ENCODE results near the gene RNF151. TPM values are rescaled to one million over a fixed set of nuclear protein-coding genes. Genes with fewer than 3 reads are reported as not detected.

The RNF151 gene
- not detected in 2 replicates for total RNA-seq

GRCh38 chr16:1966460-1966859 is at the start of gene RNF151:
Gene RNF151, plus strand, starts transcription at chr16:1966856. Its CDS starts 26 bp downstream, at chr16:1966882.

GRCh38 chr16:1918351-1919326 is 48.0 kb upstream of the RNF151 start, which contains the start of gene HS3ST6:
Gene HS3ST6, minus strand, starts transcription at chr16:1918415. Its CDS starts 92 bp downstream, at chr16:1918323.

GRCh38 chr16:1942810-1943726 is 23.6 kb upstream of the RNF151 start, which contains the start of gene MSRB1:
Gene MSRB1, minus strand, starts transcription at chr16:1943199. Its CDS starts 43 bp downstream, at chr16:1943156.

GRCh38 chr16:1959269-1960039 is 7.2 kb upstream of the RNF151 start, which contains the start of gene NDUFB10:
Gene NDUFB10, plus strand, starts transcription at chr16:1959538. Its CDS starts 87 bp downstream, at chr16:1959625.

GRCh38 chr16:1964506-1965395 is 1.9 kb upstream of the RNF151 start, which contains the start of gene RPS2:
Gene RPS2, minus strand, starts transcription at chr16:1964826. Its CDS starts 201 bp downstream, at chr16:1964625.

GRCh38 chr16:1971796-1972489 is 5.3 kb downstream of the RNF151 start, which contains the start of gene TBL3:
Gene TBL3, plus strand, starts transcription at chr16:1972053. Its CDS starts 112 bp downstream, at chr16:1972165.

GRCh38 chr16:1981398-1981836 is 14.8 kb downstream of the RNF151 start, which contains the start of gene NOXO1:
Gene NOXO1, minus strand, starts transcription at chr16:1981469. Its CDS starts 290 bp downstream, at chr16:1981179.

GRCh38 chr16:1983544-1984346 is 17.1 kb downstream of the RNF151 start, which contains the start of gene GFER:
Gene GFER, plus strand, starts transcription at chr16:1984193. Its CDS starts 26 bp downstream, at chr16:1984219.

GRCh38 chr16:1989209-1990100 is 22.8 kb downstream of the RNF151 start, which contains the start of gene SYNGR3:
Gene SYNGR3, plus strand, starts transcription at chr16:1989970. Its CDS starts 133 bp downstream, at chr16:1990103.

GRCh38 chr16:2009791-2010510 is 43.3 kb downstream of the RNF151 start, which contains the start of gene ZNF598:
Gene ZNF598, minus strand, starts transcription at chr16:2009821.

Other genes starting within 250 kb of the RNF151 start
- gene NME3, start 195.3 kb upstream of the RNF151 start, total RNA-seq, result 36.1 and 43.0 TPM in 2 replicates
- 6.3 and 6.4 TPM in 2 replicates for gene EME2, start 194.0 kb upstream of the RNF151 start, total RNA-seq
- gene MRPS34, start 193.7 kb upstream of the RNF151 start, total RNA-seq, result 88.6 and 90.2 TPM in 2 replicates
- 33.6 and 52.0 TPM in 2 replicates for gene SPSB3, start 184.3 kb upstream of the RNF151 start, total RNA-seq
- 46.0 and 47.0 TPM in 2 replicates for gene NUBP2, start 183.9 kb upstream of the RNF151 start, total RNA-seq
- gene IGFALS, start 173.2 kb upstream of the RNF151 start, total RNA-seq, result under 0.01 TPM in 1 of 2 replicates, not detected in the other
- gene HAGH, start 140.0 kb upstream of the RNF151 start, total RNA-seq, result 24.7 and 25.4 TPM in 2 replicates
- 76.8 and 109 TPM in 2 replicates for gene FAHD1, start 139.7 kb upstream of the RNF151 start, total RNA-seq
- gene MEIOB, start 94.7 kb upstream of the RNF151 start, total RNA-seq, result not detected in 2 replicates
- not detected in 2 replicates for gene HS3ST6, start 48.4 kb upstream of the RNF151 start, total RNA-seq
- 7.8 and 9.0 TPM in 2 replicates for gene MSRB1, start 23.7 kb upstream of the RNF151 start, total RNA-seq
- not detected in 2 replicates for gene RPL3L, start 12.2 kb upstream of the RNF151 start, total RNA-seq
- gene NDUFB10, start 7.3 kb upstream of the RNF151 start, total RNA-seq, result 197 and 259 TPM in 2 replicates
- 3,167 and 4,556 TPM in 2 replicates for gene RPS2, start 2.0 kb upstream of the RNF151 start, total RNA-seq
- gene TBL3, start 5.2 kb downstream of the RNF151 start, total RNA-seq, result 26.5 and 30.1 TPM in 2 replicates
- gene NOXO1, start 14.6 kb downstream of the RNF151 start, total RNA-seq, result 0.16 TPM in 1 of 2 replicates, not detected in the other
- 8.4 and 10.6 TPM in 2 replicates for gene GFER, start 17.3 kb downstream of the RNF151 start, total RNA-seq
- 2.7 and 2.9 TPM in 2 replicates for gene SYNGR3, start 23.1 kb downstream of the RNF151 start, total RNA-seq
- 12.0 and 15.1 TPM in 2 replicates for gene ZNF598, start 43.0 kb downstream of the RNF151 start, total RNA-seq
- 0.47 and 0.60 TPM in 2 replicates for gene NPW, start 52.9 kb downstream of the RNF151 start, total RNA-seq
- 34.4 and 41.2 TPM in 2 replicates for gene NHERF2, start 60.0 kb downstream of the RNF151 start, total RNA-seq
- gene NTHL1, start 81.0 kb downstream of the RNF151 start, total RNA-seq, result 43.2 and 62.1 TPM in 2 replicates
- gene TSC2, start 81.1 kb downstream of the RNF151 start, total RNA-seq, result 46.2 and 78.6 TPM in 2 replicates
- 63.0 and 123 TPM in 2 replicates for gene PKD1, start 169.0 kb downstream of the RNF151 start, total RNA-seq
- gene RAB26, start 181.8 kb downstream of the RNF151 start, total RNA-seq, result 3.2 and 5.5 TPM in 2 replicates
- 44.8 and 53.2 TPM in 2 replicates for gene TRAF7, start 188.9 kb downstream of the RNF151 start, total RNA-seq
- gene CASKIN1, start 229.7 kb downstream of the RNF151 start, total RNA-seq, result 0.09 and 0.16 TPM in 2 replicates
- gene MLST8, start 238.6 kb downstream of the RNF151 start, total RNA-seq, result 14.2 and 18.7 TPM in 2 replicates
- gene BRICD5, start 244.0 kb downstream of the RNF151 start, total RNA-seq, result 0.60 and 1.1 TPM in 2 replicates
- 2.2 and 5.4 TPM in 2 replicates for gene PGP, start 248.0 kb downstream of the RNF151 start, total RNA-seq